ENCODE results near the gene USP4.
"Not testable (repeated sequence)": the region's sequence is repeated elsewhere in the genome, so short reads cannot be mapped to it uniquely, and the experiment has no call there.

Gene USP4

DNA sequence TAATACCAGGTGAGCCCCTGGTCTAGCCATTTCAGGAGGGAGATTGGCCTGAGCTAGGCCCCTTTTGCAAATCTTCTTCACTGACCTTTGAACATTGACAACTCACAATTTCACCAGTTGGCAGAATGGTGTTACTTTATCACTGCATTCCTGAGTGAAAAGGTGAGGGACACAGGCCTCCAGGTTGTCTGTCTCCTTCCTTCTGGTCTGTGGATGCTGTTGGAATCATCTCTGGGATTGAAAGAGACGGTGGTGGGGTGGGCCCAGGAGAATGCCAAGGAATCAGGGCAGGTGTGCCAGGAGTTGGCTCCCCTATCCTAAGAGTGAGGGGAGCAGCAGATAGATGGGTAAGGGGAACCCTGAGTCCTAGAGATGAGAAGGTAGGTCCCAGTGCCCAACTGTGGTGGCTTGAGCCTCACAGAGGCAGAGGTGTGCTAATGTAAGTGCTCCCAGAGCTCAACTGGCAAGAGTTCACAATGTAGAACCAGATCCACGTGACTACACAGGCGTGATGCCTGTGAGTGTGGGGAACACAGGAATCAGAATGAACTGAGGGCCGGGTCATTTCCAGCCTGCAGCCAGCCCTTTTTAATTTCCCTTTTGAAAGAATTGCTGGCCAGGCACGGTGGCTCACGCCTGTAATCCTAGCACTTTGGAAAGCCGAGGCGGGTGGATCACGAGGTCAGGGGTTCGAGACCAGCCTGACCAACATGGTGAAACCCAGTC, 74.0 kb downstream of the USP4 start:
- Histone ChIP-seq H3K4me3 (no peak overlapping the region), H3K9me3 (no peaks in the 10 kb centered on the region), H3K36me3 (replicated peaks) (no peaks in the 10 kb centered on the region), H3K4me1 (no peaks in the 10 kb centered on the region), H3K27me3 (ENCODE audit: low read depth) (no peaks in the 10 kb centered on the region)
- in situ Hi-C loops (cut with MboI; ENCODE audit: low sequenced_read_pairs): no loop called here
- no peak for DNase-seq (ENCODE audit: low spot score in 2 of 2)

DNA sequence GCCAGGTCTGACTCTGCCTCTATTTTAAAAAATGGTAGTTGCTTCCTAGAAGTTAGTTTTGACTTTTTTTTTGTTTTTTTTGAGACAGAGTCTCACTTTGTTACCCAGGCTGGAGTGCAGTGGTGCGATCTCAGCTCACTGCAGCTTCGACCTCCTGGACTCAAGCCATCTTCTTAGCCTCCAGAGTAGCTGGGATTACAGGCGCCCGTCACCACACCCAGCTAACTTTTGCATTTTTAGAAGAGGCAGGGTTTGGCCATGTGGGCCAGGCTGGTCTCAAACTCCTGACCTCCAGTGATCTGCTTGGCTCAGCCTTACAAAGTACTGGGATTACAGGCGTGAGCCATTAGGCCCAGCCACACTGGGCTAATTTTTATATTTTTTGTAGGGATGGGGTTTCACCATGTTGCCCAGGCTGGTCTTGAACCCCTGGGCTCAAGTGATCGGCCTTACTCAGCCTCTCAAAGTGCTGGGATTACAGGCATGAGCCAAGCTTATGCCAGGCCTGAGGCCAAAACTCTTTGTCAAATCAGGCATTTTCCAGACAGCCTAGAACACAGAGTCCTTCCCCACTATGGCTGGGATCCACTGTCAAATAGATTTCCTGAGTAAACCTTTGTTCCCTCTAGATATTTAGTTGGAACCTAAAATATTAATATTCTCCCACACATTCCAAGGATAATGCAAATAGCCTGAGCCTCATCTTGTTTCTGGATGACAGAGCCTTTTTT, 76.5 kb downstream of the USP4 start:
- Histone ChIP-seq H3K27me3 (ENCODE audit: low read depth) (no peaks in the 10 kb centered on the region), H3K9me3 (no peaks in the 10 kb centered on the region), H3K4me3 (no peak overlapping the region), H3K4me1 (no peaks in the 10 kb centered on the region), H3K36me3 (replicated peaks) (no peaks in the 10 kb centered on the region)
- DNase-seq (ENCODE audit: low spot score in 2 of 2): no peak
- in situ Hi-C loops (cut with MboI; ENCODE audit: low sequenced_read_pairs): no loop called here

DNA sequence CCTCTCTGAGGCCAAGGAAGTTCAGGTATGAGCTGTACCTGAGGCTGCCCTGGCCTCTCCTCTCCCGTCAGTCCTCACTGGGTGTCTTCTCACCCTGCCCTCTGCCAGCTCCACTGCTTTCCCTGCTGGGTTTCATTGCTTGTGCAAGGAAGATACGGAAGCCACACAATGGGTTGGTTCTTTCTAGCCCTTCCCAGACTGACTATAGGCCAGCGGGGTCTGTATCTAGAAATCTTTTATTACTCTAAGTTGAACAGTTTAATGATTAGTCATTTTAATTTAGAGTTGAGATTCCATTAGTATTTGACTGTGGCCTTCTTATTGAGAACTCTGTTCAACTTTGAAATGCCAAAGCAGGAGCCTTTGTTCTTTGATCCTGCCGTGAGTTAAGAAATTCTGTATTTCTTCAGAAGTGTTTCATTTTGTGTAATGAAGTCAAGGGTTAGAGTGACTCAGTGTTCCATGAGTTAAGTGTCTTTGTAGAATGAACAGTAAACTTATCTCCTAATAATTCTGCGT, 79.0 kb downstream of the USP4 start:
- Histone ChIP-seq H3K9me3 (no peaks in the 10 kb centered on the region), H3K27me3 (ENCODE audit: low read depth) (no peaks in the 10 kb centered on the region), H3K36me3 (replicated peaks) (no peaks in the 10 kb centered on the region), H3K4me3 (no peak overlapping the region), H3K4me1 (no peaks in the 10 kb centered on the region)
- in situ Hi-C loops (cut with MboI; ENCODE audit: low sequenced_read_pairs): no loop called here
- no peak for DNase-seq (ENCODE audit: low spot score in 2 of 2)

DNA sequence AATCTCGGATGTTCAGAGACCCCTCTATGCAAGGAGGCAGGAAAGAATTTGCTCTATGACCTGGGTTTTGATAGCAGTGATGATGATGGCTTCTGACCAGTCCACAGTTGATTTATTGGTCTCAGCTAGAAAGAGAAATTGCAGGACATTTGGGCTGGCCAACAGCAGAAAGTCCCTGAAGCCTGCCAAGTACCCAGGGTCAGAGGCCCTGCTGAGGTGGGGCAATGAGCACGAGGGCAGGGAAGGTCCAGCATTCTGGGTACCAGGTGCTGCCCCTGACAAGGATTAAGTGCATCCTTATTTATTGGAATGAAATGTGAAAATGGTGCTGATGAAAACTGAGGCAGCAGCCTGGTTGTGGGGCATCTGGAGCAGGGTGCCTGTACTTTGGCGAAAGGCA, 82.7 kb downstream of the USP4 start:
- H3K36me3 ChIP-seq (replicated peaks): no peaks in the 10 kb centered on the region
- in situ Hi-C loops (cut with MboI; ENCODE audit: low sequenced_read_pairs): no loop called here
- no peak overlapping the region for H3K4me3 ChIP-seq
- no peaks in the 10 kb centered on the region for H3K4me1 ChIP-seq
- H3K9me3 ChIP-seq: no peaks in the 10 kb centered on the region
- no peak for DNase-seq (ENCODE audit: low spot score in 2 of 2)
- no peaks in the 10 kb centered on the region for H3K27me3 ChIP-seq (ENCODE audit: low read depth)

DNA sequence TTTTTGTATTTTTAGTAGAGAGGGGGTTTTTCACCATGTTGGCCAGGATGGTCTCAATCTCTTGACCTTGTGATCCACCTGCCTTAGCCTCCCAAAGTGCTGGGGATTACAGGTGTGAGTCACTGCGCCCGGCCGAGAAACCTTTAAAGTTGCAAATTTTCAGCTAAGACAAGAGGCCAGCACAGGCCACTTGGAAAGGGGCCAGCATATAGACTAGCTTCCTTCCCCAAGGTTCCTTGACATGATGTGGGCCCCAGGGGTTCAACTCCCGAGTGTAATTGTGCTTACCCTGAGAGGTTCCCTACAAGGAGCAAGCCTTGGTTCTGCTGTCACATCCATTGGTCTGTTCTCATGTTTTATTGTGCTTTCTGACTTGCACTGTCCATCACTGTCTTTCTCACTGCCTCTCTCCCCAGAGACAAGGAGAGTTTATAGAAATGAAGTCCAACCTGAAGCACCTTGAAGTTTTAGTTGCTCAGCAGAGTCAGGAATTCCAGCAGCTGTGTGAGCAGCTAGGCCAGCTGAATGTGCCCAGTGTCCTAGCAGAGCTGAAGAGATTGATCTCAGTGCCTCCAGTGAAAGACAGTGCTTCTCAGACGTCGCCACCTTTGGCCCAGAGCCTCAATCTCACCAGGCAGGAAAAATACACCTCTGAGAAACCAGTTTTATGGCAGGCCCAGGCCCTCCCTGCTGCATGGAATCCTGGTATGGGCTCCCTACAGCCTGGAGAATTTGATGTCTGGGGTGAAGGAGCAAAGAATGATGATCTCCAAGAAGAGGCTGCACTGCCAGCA, 83.9 kb downstream of the USP4 start:
- in situ Hi-C loops (cut with MboI; ENCODE audit: low sequenced_read_pairs): no loop called here

DNA sequence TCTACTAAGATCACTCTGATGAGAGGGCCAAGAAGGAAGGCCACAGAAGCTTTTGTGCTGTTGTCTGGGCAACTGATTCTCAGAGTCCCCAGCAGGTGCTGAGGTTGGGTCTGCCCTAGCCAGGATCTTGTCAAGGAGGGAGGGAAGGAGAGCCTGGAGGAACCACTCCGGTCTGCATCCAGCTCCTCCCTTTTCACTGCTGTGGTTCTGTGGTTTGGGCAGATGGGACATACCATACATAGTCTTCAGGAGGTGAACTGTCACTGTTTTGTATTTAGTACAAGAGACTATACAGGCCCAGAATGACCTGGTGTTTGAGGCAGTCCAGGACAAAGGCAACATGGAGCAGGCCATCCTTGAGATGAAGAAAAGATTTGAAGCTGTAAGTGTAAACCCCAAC, 84.7 kb downstream of the USP4 start:
- Histone ChIP-seq H3K9me3 (no peaks in the 10 kb centered on the region), H3K4me3 (no peak overlapping the region), H3K4me1 (peaks cover 5% of the 10 kb centered on the region), H3K27me3 (ENCODE audit: low read depth) (no peaks in the 10 kb centered on the region), H3K36me3 (replicated peaks) (no peaks in the 10 kb centered on the region)
- in situ Hi-C loops (cut with MboI; ENCODE audit: low sequenced_read_pairs): no loop called here
- DNase-seq (ENCODE audit: low spot score in 2 of 2): no peak

More for the DNA sequence above, 83.9 kb downstream of the USP4 start:
- no peak for DNase-seq (ENCODE audit: low spot score in 2 of 2)
- Histone ChIP-seq H3K27me3 (ENCODE audit: low read depth) (no peaks in the 10 kb centered on the region), H3K4me1 (no peaks in the 10 kb centered on the region), H3K9me3 (no peaks in the 10 kb centered on the region), H3K4me3 (no peak overlapping the region), H3K36me3 (replicated peaks) (no peaks in the 10 kb centered on the region)

DNA sequence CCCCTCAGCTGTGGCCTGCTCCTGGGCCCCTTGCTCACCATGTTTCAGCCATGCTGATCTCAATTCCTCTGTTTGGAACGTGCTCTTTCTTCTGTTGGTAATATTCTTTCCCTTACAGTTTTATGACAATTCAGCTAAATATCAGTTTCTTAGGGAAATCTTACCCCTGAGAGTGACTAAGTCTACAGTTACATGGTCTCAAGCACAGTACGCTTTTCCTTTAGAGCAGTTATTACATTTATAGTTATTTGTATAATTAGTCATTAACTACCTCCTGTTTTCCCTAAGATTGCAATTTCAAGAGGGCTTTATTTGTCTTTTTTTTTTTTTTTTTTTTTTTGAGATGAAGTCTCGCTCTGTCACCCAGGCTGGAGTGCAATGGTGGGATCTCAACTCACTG, 86.3 kb downstream of the USP4 start:
- H3K36me3 ChIP-seq (replicated peaks): no peaks in the 10 kb centered on the region
- H3K4me3 ChIP-seq: no peak overlapping the region
- no peaks in the 10 kb centered on the region for H3K27me3 ChIP-seq (ENCODE audit: low read depth)
- H3K4me1 ChIP-seq: peaks cover 8% of the 10 kb centered on the region
- no peaks in the 10 kb centered on the region for H3K9me3 ChIP-seq
- in situ Hi-C loops (cut with MboI; ENCODE audit: low sequenced_read_pairs): no loop called here
- no peak for DNase-seq (ENCODE audit: low spot score in 2 of 2)

DNA sequence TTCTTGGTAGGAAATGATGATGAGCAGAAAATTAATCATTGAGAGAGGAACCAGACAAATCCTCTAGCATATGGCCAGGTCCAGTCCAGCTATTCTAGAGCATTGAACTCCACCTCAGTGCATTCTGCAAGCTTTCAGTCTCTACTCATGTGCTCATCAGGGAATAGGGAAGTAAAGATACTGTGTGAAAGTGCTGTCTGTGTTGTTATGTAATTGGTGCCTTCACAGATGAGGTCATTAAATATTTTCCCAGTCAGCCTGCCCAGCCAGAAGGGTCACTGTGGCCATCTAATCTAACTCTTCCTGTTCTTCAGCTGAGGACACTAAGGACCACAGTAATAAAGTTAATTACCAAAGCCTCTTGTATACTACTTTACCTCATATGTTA, 91.0 kb downstream of the USP4 start:
- peaks cover 8% of the 10 kb centered on the region for H3K4me1 ChIP-seq
- no peaks in the 10 kb centered on the region for H3K36me3 ChIP-seq (replicated peaks)
- H3K9me3 ChIP-seq: no peaks in the 10 kb centered on the region
- H3K27me3 ChIP-seq (ENCODE audit: low read depth): no peaks in the 10 kb centered on the region
- H3K4me3 ChIP-seq: no peak overlapping the region
- DNase-seq (ENCODE audit: low spot score in 2 of 2): no peak
- in situ Hi-C loops (cut with MboI; ENCODE audit: low sequenced_read_pairs): no loop called here

DNA sequence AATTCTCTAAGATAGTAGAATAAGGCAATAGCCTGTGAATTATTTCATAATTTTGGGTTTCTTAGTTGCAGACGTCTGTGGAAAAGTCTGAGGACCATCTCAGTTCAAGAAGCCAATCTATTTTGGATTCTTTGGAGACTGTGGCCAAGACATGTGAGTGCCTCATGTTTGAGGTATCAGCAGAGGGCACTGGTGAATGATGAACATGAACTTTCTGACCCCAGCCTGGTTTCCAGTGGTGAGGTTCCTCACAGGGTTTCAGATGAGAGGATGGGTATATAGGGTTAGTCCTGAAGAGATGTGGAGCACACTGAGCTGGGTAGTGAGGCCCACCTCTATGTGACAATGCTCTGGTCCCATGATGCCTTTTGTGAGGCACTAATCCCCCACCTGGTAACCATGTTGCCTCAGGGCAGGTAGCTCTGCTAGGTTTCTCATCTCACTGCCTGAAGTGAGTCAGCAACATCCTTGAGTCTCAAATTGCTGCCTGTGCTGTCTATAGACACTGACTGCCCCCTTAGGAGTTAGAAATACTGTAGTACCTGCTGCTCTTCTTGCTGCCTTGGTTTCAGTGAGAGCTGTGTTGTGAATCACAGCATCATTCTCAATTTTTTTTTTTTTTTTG, 95.2 kb downstream of the USP4 start:
- Histone ChIP-seq H3K4me1 (no peaks in the 10 kb centered on the region; the same call in 1 of the 2 replicates), H3K4me3 (no peak overlapping the region)
- peak; percentile 4 to 19 for DNase-seq (ENCODE audit: low spot score in 2 of 2)

DNA sequence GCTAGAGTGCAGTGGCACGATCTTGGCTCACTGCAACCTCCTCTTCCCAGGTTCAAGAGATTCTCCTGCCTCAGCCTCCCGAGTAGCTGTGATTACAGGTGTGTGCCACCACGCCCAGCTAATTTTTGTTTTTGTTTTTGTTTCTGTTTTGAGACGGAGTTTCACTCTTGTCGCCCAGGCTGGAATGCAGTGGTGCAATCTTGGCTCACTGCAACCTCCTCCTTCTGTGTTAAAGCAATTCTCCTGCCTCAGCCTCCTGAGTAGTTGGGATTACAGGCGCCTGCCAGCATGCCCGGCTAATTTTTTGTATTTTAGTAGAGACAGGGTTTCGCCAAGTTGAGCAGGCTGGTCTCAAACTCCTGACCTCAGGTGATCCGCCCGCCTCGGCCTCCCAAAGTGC, 99.8 kb downstream of the USP4 start:
- H3K4me1 ChIP-seq; in situ Hi-C loops (cut with MboI; ENCODE audit: low sequenced_read_pairs); H3K4me3 ChIP-seq; H3K36me3 ChIP-seq (replicated peaks); H3K27me3 ChIP-seq (ENCODE audit: low read depth); DNase-seq (ENCODE audit: low spot score in 2 of 2): not testable (repeated sequence)
- H3K9me3 ChIP-seq: peaks cover 11% of the 10 kb centered on the region

More for the DNA sequence above, 95.2 kb downstream of the USP4 start:
- Histone ChIP-seq H3K9me3 (no peaks in the 10 kb centered on the region), H3K36me3 (replicated peaks) (no peaks in the 10 kb centered on the region), H3K27me3 (ENCODE audit: low read depth) (no peaks in the 10 kb centered on the region)
- in situ Hi-C loops (cut with MboI; ENCODE audit: low sequenced_read_pairs): no loop called here

DNA sequence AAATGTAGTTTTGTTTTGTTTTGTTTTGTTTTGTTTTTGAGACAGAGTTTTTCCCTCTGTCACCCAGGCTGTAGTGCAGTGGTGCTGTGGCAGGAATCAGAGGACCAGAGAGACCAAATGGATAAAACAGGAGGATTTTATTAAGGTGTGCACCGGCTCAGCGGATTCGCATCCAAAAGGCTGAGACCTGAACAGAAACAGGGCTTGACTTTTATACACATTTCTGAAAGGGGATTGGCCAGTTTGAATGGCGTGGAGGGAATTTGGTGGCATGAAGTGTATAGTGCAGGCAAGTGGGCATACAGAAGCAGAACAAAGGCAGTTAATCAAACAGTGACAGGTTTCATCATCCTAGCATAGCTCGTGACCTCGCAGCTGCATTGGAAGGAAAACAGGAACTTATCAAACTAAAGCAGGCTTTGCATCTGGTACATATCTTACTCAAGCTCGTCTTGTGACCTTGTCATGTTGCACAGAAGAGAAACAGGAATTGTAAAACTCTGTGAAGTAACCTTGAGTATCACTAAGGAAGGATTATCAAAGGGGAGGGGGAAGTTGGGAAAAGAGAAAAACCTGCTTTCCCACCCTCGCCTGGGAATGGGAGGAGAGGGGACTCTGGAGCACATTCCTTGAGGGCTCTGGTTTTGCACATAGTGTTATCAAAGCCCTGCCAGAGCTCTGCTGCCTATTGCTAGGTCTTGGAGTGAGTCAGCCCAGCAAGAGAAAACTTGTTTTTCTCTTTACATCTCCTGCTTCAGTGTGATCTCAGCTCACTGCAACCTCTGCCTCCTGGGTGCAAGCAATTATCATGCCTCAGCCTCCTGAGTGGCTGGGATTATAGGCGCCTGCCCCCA, 101.4 kb downstream of the USP4 start:
- peaks cover 18% of the 10 kb centered on the region for H3K9me3 ChIP-seq
- DNase-seq (ENCODE audit: low spot score in 2 of 2): no peak
- no peak overlapping the region for H3K4me3 ChIP-seq
- no peaks in the 10 kb centered on the region for H3K27me3 ChIP-seq (ENCODE audit: low read depth)
- H3K4me1 ChIP-seq: no peaks in the 10 kb centered on the region
- in situ Hi-C loops (cut with MboI; ENCODE audit: low sequenced_read_pairs): no loop called here
- no peaks in the 10 kb centered on the region; the same call in 1 of the 2 replicates for H3K36me3 ChIP-seq (replicated peaks)

DNA sequence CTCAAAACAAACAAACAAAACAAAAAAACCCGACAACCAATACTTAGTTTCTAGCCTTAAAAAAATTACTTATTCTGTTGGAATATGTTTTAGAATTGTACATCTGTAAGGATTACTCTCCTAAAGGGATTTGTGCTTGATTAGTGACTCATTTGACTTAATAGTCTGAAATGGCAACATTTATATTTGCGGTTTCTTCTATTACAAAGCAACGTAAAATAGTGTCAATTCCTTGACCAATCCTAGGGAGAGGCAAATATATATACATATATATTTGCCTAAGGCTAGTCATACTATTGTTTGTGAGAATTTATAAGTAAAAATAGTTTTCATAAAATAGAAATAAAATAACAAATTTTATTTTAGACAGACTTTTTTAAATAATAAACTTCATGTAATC, 102.5 kb downstream of the USP4 start:
- H3K27me3 ChIP-seq (ENCODE audit: low read depth): no peaks in the 10 kb centered on the region
- in situ Hi-C loops (cut with MboI; ENCODE audit: low sequenced_read_pairs): no loop called here
- no peaks in the 10 kb centered on the region; the same call in 1 of the 2 replicates for H3K36me3 ChIP-seq (replicated peaks)
- no peaks in the 10 kb centered on the region for H3K4me1 ChIP-seq
- DNase-seq (ENCODE audit: low spot score in 2 of 2): no peak
- no peak overlapping the region for H3K4me3 ChIP-seq
- H3K9me3 ChIP-seq: peaks cover 23% of the 10 kb centered on the region

DNA sequence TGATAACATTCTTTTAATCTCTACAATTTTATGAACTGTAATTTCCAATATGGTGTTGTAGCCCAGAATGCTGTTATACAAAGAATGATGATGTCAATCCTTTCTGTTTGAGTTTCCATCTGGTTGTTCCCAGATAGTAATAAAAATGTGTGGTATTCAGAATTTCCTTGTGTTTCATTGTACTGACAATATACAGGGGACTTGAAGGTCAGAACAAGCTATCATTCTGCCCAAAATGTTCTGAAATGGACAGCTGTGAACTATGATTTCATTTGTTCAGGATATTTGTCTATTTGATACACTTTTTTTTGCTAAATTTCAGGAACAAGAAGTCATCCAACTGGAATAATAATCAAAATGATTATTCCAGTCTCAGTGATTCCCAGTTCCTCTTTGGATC, 103.6 kb downstream of the USP4 start:
- Histone ChIP-seq H3K27me3 (ENCODE audit: low read depth) (no peaks in the 10 kb centered on the region), H3K4me1 (no peaks in the 10 kb centered on the region), H3K36me3 (replicated peaks) (no peaks in the 10 kb centered on the region; the same call in 1 of the 2 replicates), H3K9me3 (peaks cover 31% of the 10 kb centered on the region), H3K4me3 (no peak overlapping the region)
- no peak for DNase-seq (ENCODE audit: low spot score in 2 of 2)
- in situ Hi-C loops (cut with MboI; ENCODE audit: low sequenced_read_pairs): no loop called here

Measured in HAP-1 (cell line).